KMS-11 (cell line): ENCODE data around the gene TNFRSF11A.

Experiments used
- H2AFZ ChIP-seq: fragments of 200-600 bp; sonication (generic); 2 replicates; pipeline ENCODE4 v1.6.1; 2016; ENCODE audit warnings: antibody characterized with exemption, mixed run types, low read depth
- H3K27ac ChIP-seq: fragments of 200-600 bp; sonication (generic); 2 replicates; pipeline ENCODE4 v1.6.1; 2016; ENCODE audit warnings: mild to moderate bottlenecking, mixed run types
- H3K27me3 ChIP-seq: fragments of 200-600 bp; sonication (generic); 2 replicates; pipeline ENCODE4 v1.6.1; 2017; ENCODE audit warnings: mild to moderate bottlenecking, low read depth, mixed run types, moderate library complexity; ENCODE audit not compliant: insufficient read depth
- H3K36me3 ChIP-seq: fragments of 200-600 bp; sonication (generic); 2 replicates; pipeline ENCODE4 v1.6.1; 2017; ENCODE audit warnings: mild to moderate bottlenecking, mixed run types; ENCODE audit not compliant: insufficient read depth
- H3K4me1 ChIP-seq: fragments of 200-600 bp; sonication (generic); 2 replicates; pipeline ENCODE4 v1.6.1; 2016; ENCODE audit warnings: mild to moderate bottlenecking, low read depth, mixed run types; ENCODE audit not compliant: poor library complexity, severe bottlenecking
- H3K4me2 ChIP-seq: fragments of 200-600 bp; sonication (generic); 2 replicates; pipeline ENCODE4 v1.7.0; 2016; ENCODE audit warnings: mild to moderate bottlenecking, mixed run types
- H3K4me3 ChIP-seq: fragments of 200-600 bp; sonication (generic); IDR thresholded peaks from 2 replicates; pipeline ENCODE4 v1.6.1; 2017; ENCODE audit warnings: low read depth, low read length, mixed read lengths; ENCODE audit not compliant: insufficient read depth
- H3K79me2 ChIP-seq: fragments of 200-600 bp; sonication (generic); 2 replicates; pipeline ENCODE4 v1.6.1; 2016; ENCODE audit warnings: low read depth, mixed run types; ENCODE audit not compliant: insufficient read depth
- H3K9ac ChIP-seq: fragments of 200-600 bp; sonication (generic); 2 replicates; pipeline ENCODE4 v1.6.1; 2016; ENCODE audit warnings: mild to moderate bottlenecking, mixed run types
- H4K20me1 ChIP-seq: fragments of 200-600 bp; sonication (generic); 2 replicates; pipeline ENCODE4 v1.6.1; 2016; ENCODE audit warnings: mild to moderate bottlenecking, mixed run types; ENCODE audit not compliant: insufficient read depth
- CTCF ChIP-seq: fragments of 200-600 bp; sonication (generic); conservative IDR thresholded peaks from 2 replicates; pipeline ENCODE4 v1.6.1; 2017; ENCODE audit warnings: low read depth, mild to moderate bottlenecking, antibody characterized with exemption, low read length, moderate library complexity, mixed read lengths

Gene TNFRSF11A

GRCh38 chr18:62396381-62396780 lies 71.3 kb downstream of the TNFRSF11A start:
- no peak overlapping the region for H3K9ac ChIP-seq
- TF ChIP-seq CTCF: no peak
- H3K79me2 ChIP-seq: no peaks in the 10 kb centered on the region
- H3K36me3 ChIP-seq: no peaks in the 10 kb centered on the region
- H2AFZ ChIP-seq: no peak overlapping the region
- H3K4me3 ChIP-seq: no peak overlapping the region
- no peak overlapping the region for H3K4me2 ChIP-seq
- no peaks in the 10 kb centered on the region for H3K27me3 ChIP-seq
- no peaks in the 10 kb centered on the region for H3K4me1 ChIP-seq
- no peaks in the 10 kb centered on the region for H4K20me1 ChIP-seq
- H3K27ac ChIP-seq: no peak overlapping the region

- Histone ChIP-seq H3K79me2 (no peaks in the 10 kb centered on the region), H3K27ac (no peak overlapping the region), H3K4me1 (no peaks in the 10 kb centered on the region), H3K4me2 (no peak overlapping the region), H3K4me3 (no peak overlapping the region), H3K9ac (no peak overlapping the region), H4K20me1 (no peaks in the 10 kb centered on the region), H2AFZ (no peak overlapping the region), H3K36me3 (no peaks in the 10 kb centered on the region), H3K27me3 (no peaks in the 10 kb centered on the region)
- TF ChIP-seq CTCF: no peak
These were observed 71.9 kb downstream of the TNFRSF11A start for GRCh38 chr18:62396967-62397366.

- H3K27ac ChIP-seq: no peak overlapping the region
These were observed 73.2 kb downstream of the TNFRSF11A start for GRCh38 chr18:62398291-62398690.

GRCh38 chr18:62399276-62399675 lies 74.2 kb downstream of the TNFRSF11A start:
- no peak overlapping the region for H3K4me3 ChIP-seq
- H3K27me3 ChIP-seq: no peaks in the 10 kb centered on the region
- H3K79me2 ChIP-seq: no peaks in the 10 kb centered on the region
- no peak overlapping the region for H3K27ac ChIP-seq
- H3K4me2 ChIP-seq: no peak overlapping the region
- H2AFZ ChIP-seq: no peak overlapping the region
- H3K4me1 ChIP-seq: no peaks in the 10 kb centered on the region
- no peak for TF ChIP-seq CTCF
- no peak overlapping the region for H3K9ac ChIP-seq
- H4K20me1 ChIP-seq: no peaks in the 10 kb centered on the region
- no peaks in the 10 kb centered on the region for H3K36me3 ChIP-seq

More at GRCh38 chr18:62398291-62398690, 73.2 kb downstream of the TNFRSF11A start:
- no peak overlapping the region for H2AFZ ChIP-seq
- H3K79me2 ChIP-seq: no peaks in the 10 kb centered on the region
- H3K4me3 ChIP-seq: no peak overlapping the region
- H3K9ac ChIP-seq: no peak overlapping the region
- no peaks in the 10 kb centered on the region for H3K4me1 ChIP-seq
- no peak overlapping the region for H3K4me2 ChIP-seq
- TF ChIP-seq CTCF: no peak
- H3K36me3 ChIP-seq: no peaks in the 10 kb centered on the region
- H4K20me1 ChIP-seq: no peaks in the 10 kb centered on the region
- H3K27me3 ChIP-seq: no peaks in the 10 kb centered on the region

- no peaks in the 10 kb centered on the region for H3K36me3 ChIP-seq
- H3K79me2 ChIP-seq: no peaks in the 10 kb centered on the region
- no peak overlapping the region for H2AFZ ChIP-seq
- no peaks in the 10 kb centered on the region for H3K4me1 ChIP-seq
- H3K27ac ChIP-seq: no peak overlapping the region
- H3K27me3 ChIP-seq: no peaks in the 10 kb centered on the region
- TF ChIP-seq CTCF: no peak
- H3K4me3 ChIP-seq: no peak overlapping the region
- H3K4me2 ChIP-seq: no peak overlapping the region
- no peaks in the 10 kb centered on the region for H4K20me1 ChIP-seq
- no peak overlapping the region for H3K9ac ChIP-seq
These were observed 74.7 kb downstream of the TNFRSF11A start for GRCh38 chr18:62399781-62400308.
